HCT116 (cell line): ENCODE results near the gene NT5C2.

ENCODE experiments used
- CEBPB ChIP-seq: IDR thresholded peaks from 2 replicates; pipeline ENCODE4 v1.6.1; 2012; ENCODE audit warnings: low read depth
- CTCF ChIP-seq, 3 experiments: fragments of 200-600 bp in 1 of 3; sonication (generic) in 1 of 3; IDR thresholded peaks in 2 of 3; conservative IDR thresholded peaks in 1 of 3; 2 replicates each; pipeline ENCODE4 v1.5.1; 2012 to 2017; ENCODE audit warnings: low read depth in 2 of 3, low read length in 2 of 3, antibody characterized with exemption in 1 of 3, borderline replicate concordance in 1 of 3, control low read depth in 1 of 3, mild to moderate bottlenecking in 1 of 3, mixed read lengths in 1 of 3, mixed run types in 1 of 3, moderate library complexity in 1 of 3; ENCODE audit not compliant: insufficient read depth in 1 of 3
- EZH2 ChIP-seq: fragments of 200-600 bp; sonication (generic); IDR thresholded peaks from 2 replicates; pipeline ENCODE4 v1.6.1; 2017; ENCODE audit warnings: antibody characterized with exemption, mixed run types
- POLR2A ChIP-seq: IDR thresholded peaks from 2 replicates; pipeline ENCODE4 v1.7.0; 2011; ENCODE audit warnings: borderline replicate concordance; ENCODE audit not compliant: insufficient read depth, insufficient read length; ENCODE audit errors: extremely low read depth
- SRF ChIP-seq: IDR thresholded peaks from 2 replicates; pipeline ENCODE4 v1.6.1; 2012; ENCODE audit warnings: low read depth

GRCh38 chr10:103064956-103065355 is 128.1 kb downstream of the NT5C2 start:
- TF ChIP-seq POLR2A = no peak
- no peak for TF ChIP-seq CTCF (IDR thresholded peaks at IDR 0.05 in 2 of 3, conservative IDR thresholded peaks at IDR 0.05 in 1 of 3; ENCODE audit: borderline replicate concordance in 1 of 3, insufficient read depth in 1 of 3, low read depth in 2 of 3, low read length in 2 of 3)
- no peak for TF ChIP-seq CEBPB
- TF ChIP-seq EZH2 = no peak
- no peak for TF ChIP-seq SRF
